ENCODE results near the gene EGFL8. TPM values are rescaled to one million over a fixed set of nuclear protein-coding genes. Genes with fewer than 3 reads are reported as not detected.

The EGFL8 gene
- total and polyA plus RNA-seq, 9 of the 15 experiments (the other 6 are each of a cell fraction or from before 2014, with no cell fraction given), result 2.2 to 47.4 (median 14.2) TPM

DNA sequence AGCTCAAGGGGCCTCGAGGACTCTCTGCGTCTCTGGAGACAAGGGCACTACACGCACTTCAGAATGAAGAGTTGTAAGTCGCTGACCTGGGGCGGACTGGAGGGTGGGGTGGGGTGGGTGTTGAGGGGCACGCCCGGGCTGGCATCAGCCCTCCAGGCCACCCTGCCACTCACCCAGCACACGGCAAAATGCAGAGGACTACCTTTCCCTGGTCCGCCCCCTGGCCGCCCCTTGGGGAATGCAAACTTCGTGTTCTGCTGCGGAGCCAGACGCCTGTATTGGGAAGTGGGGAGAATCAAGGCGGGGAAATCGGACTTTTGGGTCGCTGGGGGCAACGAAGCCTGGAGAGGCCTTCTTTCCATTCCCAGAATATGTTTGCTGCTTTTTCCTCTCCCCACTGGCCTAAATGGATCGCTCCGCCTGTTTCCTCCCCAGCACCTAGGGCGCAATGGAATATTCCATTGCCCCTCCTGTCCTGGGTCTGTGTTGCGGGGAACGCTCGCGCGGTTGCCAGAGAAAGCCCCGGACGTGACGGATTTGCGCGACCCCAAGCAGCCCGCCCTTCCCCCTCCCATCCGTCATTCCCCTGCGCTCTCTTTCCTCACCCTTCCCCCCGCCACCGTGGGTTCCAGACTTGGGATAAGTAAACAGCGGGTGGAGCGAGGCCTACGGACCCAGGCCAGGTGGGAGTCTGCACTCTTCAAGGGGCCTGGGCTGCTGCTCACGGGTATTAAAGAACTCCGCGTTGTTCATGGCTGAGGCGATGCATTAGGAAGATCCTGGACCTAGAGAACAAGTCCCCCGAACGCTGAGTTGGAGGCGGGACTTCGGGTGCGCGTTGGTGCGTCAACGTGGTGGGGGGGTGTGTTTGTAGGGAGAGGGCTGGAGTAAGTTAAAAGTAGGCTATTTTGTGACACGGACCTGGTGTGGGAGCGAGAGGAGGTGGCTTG, 10.6 kb upstream of the EGFL8 start, which contains the start of gene PPT2 (continued):
- TF ChIP-seq, protein P1, sequence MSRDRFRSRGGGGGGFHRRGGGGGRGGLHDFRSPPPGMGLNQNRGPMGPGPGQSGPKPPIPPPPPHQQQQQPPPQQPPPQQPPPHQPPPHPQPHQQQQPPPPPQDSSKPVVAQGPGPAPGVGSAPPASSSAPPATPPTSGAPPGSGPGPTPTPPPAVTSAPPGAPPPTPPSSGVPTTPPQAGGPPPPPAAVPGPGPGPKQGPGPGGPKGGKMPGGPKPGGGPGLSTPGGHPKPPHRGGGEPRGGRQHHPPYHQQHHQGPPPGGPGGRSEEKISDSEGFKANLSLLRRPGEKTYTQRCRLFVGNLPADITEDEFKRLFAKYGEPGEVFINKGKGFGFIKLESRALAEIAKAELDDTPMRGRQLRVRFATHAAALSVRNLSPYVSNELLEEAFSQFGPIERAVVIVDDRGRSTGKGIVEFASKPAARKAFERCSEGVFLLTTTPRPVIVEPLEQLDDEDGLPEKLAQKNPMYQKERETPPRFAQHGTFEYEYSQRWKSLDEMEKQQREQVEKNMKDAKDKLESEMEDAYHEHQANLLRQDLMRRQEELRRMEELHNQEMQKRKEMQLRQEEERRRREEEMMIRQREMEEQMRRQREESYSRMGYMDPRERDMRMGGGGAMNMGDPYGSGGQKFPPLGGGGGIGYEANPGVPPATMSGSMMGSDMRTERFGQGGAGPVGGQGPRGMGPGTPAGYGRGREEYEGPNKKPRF (IDR thresholded peaks at IDR 0.05; ENCODE audit: low read depth, low read length), result no peak
- 0 out of 2 replicates have a peak, but pooled peaks have one; percentile 67 for TF ChIP-seq ZNF282 (CRISPR knock-in tag; IDR thresholded peaks at IDR 0.05)
- peak; percentile 57 for TF ChIP-seq POLR2AphosphoS5 (IDR thresholded peaks at IDR 0.05; ENCODE audit: control insufficient read depth, insufficient read depth, low read depth, low read length)
- TF ChIP-seq, protein P2, sequence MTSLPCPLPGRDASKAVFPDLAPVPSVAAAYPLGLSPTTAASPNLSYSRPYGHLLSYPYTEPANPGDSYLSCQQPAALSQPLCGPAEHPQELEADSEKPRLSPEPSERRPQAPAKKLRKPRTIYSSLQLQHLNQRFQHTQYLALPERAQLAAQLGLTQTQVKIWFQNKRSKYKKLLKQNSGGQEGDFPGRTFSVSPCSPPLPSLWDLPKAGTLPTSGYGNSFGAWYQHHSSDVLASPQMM (CRISPR knock-in tag; IDR thresholded peaks at IDR 0.05), result no peak
- TF ChIP-seq MCM3 (IDR thresholded peaks at IDR 0.05), result no peak
- TF ChIP-seq ELF4 (CRISPR knock-in tag; IDR thresholded peaks at IDR 0.05), result no peak
- no peak for TF ChIP-seq SETDB1 (IDR thresholded peaks at IDR 0.05; ENCODE audit: low read length)
- TF ChIP-seq, protein P3, sequence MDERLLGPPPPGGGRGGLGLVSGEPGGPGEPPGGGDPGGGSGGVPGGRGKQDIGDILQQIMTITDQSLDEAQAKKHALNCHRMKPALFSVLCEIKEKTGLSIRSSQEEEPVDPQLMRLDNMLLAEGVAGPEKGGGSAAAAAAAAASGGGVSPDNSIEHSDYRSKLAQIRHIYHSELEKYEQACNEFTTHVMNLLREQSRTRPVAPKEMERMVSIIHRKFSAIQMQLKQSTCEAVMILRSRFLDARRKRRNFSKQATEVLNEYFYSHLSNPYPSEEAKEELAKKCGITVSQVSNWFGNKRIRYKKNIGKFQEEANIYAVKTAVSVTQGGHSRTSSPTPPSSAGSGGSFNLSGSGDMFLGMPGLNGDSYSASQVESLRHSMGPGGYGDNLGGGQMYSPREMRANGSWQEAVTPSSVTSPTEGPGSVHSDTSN (CRISPR knock-in tag; IDR thresholded peaks at IDR 0.05; ENCODE audit: low read depth), result no peak
- TF ChIP-seq, protein P3 (tag; conservative IDR thresholded peaks at IDR 0.05; ENCODE audit: low read depth), result no peak
- TF ChIP-seq FOXK2 (conservative IDR thresholded peaks at IDR 0.05 in 1 of 2, IDR thresholded peaks at IDR 0.05 in 1 of 2; ENCODE audit: low read depth in 2 of 2), result peak; percentile 97 to 99
- TF ChIP-seq HLTF (IDR thresholded peaks at IDR 0.05), result no peak; the same call in 1 of the 2 replicates
- no peak for TF ChIP-seq KAT8 (IDR thresholded peaks at IDR 0.05; ENCODE audit: low read depth)
- no peak for TF ChIP-seq SRSF7 (optimal IDR thresholded peaks at IDR 0.05; ENCODE audit: low read depth, low read length)
- TF ChIP-seq SRSF3 (IDR thresholded peaks at IDR 0.05; ENCODE audit: insufficient read depth, low read length), result no peak
- TF ChIP-seq, protein P4, sequence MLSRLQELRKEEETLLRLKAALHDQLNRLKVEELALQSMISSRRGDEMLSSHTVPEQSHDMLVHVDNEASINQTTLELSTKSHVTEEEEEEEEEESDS (CRISPR knock-in tag; IDR thresholded peaks at IDR 0.05), result no peak
- TF ChIP-seq FOXJ3 (CRISPR knock-in tag; IDR thresholded peaks at IDR 0.05), result no peak
- TF ChIP-seq JUN (IDR thresholded peaks at IDR 0.05; ENCODE audit: borderline replicate concordance, low read depth, low read length), result no peak
- TF ChIP-seq JUN (CRISPR knock-in tag; IDR thresholded peaks at IDR 0.05; ENCODE audit: borderline replicate concordance), result no peak
- no peak for TF ChIP-seq NR3C1 (CRISPR knock-in tag; IDR thresholded peaks at IDR 0.05)
- TF ChIP-seq ZNF174 (CRISPR knock-in tag; IDR thresholded peaks at IDR 0.05), result 0 out of 2 replicates have a peak, but pooled peaks have one; percentile 18

Data from K562 (cell line).